Measurements from ENCODE around the gene SRRD. TPM values are rescaled to one million over a fixed set of nuclear protein-coding genes. Genes with fewer than 3 reads are reported as not detected.

Gene SRRD
- total and polyA plus RNA-seq, 9 donors = 7.3 to 25.2 (median 18.4) TPM

DNA sequence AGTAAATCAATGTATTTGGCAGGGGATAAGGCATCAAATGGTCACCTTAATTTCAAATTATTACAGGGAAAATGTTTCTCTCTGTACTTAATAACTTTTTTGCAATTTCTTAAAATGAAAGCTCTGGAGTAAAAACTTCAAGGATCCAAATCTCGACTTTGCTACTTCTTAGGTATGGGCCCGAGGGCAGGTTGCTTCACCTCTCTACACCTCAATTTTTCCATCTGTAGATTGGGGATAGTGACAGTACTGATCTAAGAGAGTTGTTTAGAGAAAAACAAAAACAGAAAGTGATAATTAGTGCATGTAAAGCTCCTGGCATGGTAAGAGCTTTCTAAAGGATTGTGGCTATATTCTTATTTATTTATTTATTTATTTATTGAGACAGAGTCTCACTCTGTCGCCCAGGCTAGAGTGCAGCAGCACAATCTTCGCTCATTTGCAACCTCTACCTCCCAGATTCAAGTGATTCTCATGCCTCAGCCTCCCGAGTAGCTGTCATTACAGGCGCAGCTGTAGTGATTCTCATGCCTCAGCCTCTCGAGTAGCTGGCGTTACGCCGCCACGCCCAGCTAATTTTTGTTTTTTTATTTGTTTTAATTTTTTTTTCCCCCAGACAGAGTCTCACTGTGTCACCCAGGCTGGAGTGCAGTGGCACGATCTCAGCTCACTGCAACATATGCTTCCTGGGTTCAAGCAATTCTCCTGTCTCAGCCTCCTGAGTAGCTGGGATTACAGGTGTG lies 30.9 kb downstream of the SRRD start:
- WGBS, 3 donors = 94 to 96% (median 95%) methylated on average over 12 of the region's 12 CpGs

DNA sequence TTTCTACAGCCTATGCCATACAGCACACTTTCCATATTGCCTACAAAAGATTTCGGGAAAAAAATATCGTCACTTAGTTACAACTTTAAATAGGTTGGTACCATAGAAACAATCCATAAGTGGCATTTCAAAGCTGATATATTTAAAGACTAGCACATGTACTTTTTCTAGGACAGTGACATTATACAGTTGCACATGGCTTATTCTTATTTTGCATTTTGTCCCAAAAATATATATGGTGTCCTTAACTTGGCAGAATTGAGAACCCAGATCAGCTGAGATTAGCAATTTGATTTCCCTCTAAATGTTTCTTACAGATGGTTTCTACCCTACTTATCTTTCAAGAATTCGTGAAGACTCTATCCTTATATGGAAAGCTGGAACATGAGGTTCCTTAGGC lies 32.3 kb downstream of the SRRD start:
- no peak overlapping the region for H3K27ac ChIP-seq
- H3K4me1 ChIP-seq (ENCODE audit: insufficient read depth) = peaks cover 6% of the 10 kb centered on the region
- H3K36me3 ChIP-seq = no peaks in the 10 kb centered on the region
- H3K27me3 ChIP-seq = no peaks in the 10 kb centered on the region
- TF ChIP-seq CTCF (IDR thresholded peaks at IDR 0.05) (no peak), POLR2A (IDR thresholded peaks at IDR 0.05) (no peak), EP300 (IDR thresholded peaks at IDR 0.05) (no peak)
- no peak for DNase-seq
- H3K4me3 ChIP-seq = no peak overlapping the region
- H3K9me3 ChIP-seq = no peaks in the 10 kb centered on the region
- 69 to 73% (median 72%) methylated on average over 3 of the region's 3 CpGs for WGBS, 3 donors
- intact Hi-C loops (cut with DNase I) = no loop called here

More for the DNA sequence above, 30.9 kb downstream of the SRRD start:
- peaks cover 6% of the 10 kb centered on the region for H3K4me1 ChIP-seq (ENCODE audit: insufficient read depth)
- no peaks in the 10 kb centered on the region for H3K27me3 ChIP-seq
- no peak overlapping the region for H3K27ac ChIP-seq
- no peaks in the 10 kb centered on the region for H3K9me3 ChIP-seq
- intact Hi-C loops (cut with DNase I) = no loop called here
- no peaks in the 10 kb centered on the region for H3K36me3 ChIP-seq
- DNase-seq = no peak
- TF ChIP-seq CTCF (IDR thresholded peaks at IDR 0.05) = no peak
- no peak overlapping the region for H3K4me3 ChIP-seq

- TF ChIP-seq EP300 (IDR thresholded peaks at IDR 0.05) (no peak), POLR2A (IDR thresholded peaks at IDR 0.05) (no peak), CTCF (IDR thresholded peaks at IDR 0.05) (no peak)
- H3K4me3 ChIP-seq = no peak overlapping the region
- intact Hi-C loops (cut with DNase I) = no loop called here
- H3K36me3 ChIP-seq = no peaks in the 10 kb centered on the region
- no peak for DNase-seq
- peaks cover 5% of the 10 kb centered on the region for H3K4me1 ChIP-seq (ENCODE audit: insufficient read depth)
- no peaks in the 10 kb centered on the region for H3K27me3 ChIP-seq
- no peak overlapping the region for H3K27ac ChIP-seq
- H3K9me3 ChIP-seq = no peaks in the 10 kb centered on the region
- WGBS, 3 donors = 70 to 96% (median 90%) methylated on average over 1 of the region's 1 CpG
Measured at GRCh38 chr22:26516503-26516902, 32.8 kb downstream of the SRRD start.

DNA sequence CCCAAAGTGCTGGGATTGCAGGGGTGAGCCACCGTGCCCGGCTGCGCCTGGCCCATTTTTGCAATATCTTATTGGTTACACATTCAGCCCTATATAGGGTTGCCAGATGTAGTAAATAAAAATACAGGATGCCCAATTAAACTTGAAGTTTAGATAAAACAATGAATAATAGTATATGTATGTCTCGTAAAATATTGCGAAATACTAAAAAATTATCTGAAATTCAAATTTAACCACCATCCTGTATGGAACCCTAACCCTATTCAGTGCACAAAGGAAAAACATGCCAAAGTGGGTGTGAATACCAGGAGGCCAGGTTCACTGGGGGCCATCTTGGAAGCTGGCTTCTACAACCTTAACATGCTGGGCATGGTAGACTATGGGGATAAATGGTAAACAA lies 33.8 kb downstream of the SRRD start:
- WGBS, 3 donors = 93 to 96% (median 95%) methylated on average over 5 of the region's 5 CpGs

More for the DNA sequence above, 33.8 kb downstream of the SRRD start:
- intact Hi-C loops (cut with DNase I) = no loop called here
- no peaks in the 10 kb centered on the region for H3K36me3 ChIP-seq
- peaks cover 2% of the 10 kb centered on the region for H3K4me1 ChIP-seq (ENCODE audit: insufficient read depth)
- H3K27ac ChIP-seq = no peak overlapping the region
- H3K4me3 ChIP-seq = no peak overlapping the region
- TF ChIP-seq EP300 (IDR thresholded peaks at IDR 0.05) (no peak), CTCF (IDR thresholded peaks at IDR 0.05) (no peak), POLR2A (IDR thresholded peaks at IDR 0.05) (no peak)
- DNase-seq = no peak
- no peaks in the 10 kb centered on the region for H3K9me3 ChIP-seq
- no peaks in the 10 kb centered on the region for H3K27me3 ChIP-seq
